T-helper 1 cell treated with Interleukin-12 subunit alpha and Interleukin-12 subunit beta and Interleukin-4 antibody, amounts not matched to agents 30 ng/mL and 1 ng/mL, for 36 hours (primary cell): ENCODE measurements around the gene PHLDB1. TPM values are rescaled to one million over a fixed set of nuclear protein-coding genes. Genes with fewer than 3 reads are reported as not detected.

ENCODE experiments used
- intact Hi-C: fragments of 100-400 bp; cut with micrococcal nuclease; formaldehyde crosslinking; loops from one replicate; pipeline ENCODE4 v1.15.1; 2024
- total RNA-seq: library from RNA; stranded (reverse); gene quantifications from 2 replicates; pipeline ENCODE4 v1.2.3, GENCODE V29; 2022

Gene PHLDB1
- total RNA-seq, 1 donor from 2014 or later = 0.56 TPM

GRCh38 chr11:118636569-118637290, 29.3 kb downstream of the PHLDB1 start:
- intact Hi-C loops = no loop called here

- intact Hi-C loops = no loop called here
These were observed 31.3 kb downstream of the PHLDB1 start for GRCh38 chr11:118638726-118639125.

- intact Hi-C loops = no loop called here
These were observed 32.5 kb downstream of the PHLDB1 start for GRCh38 chr11:118639899-118640298.

- intact Hi-C loops = no loop called here
These were observed 33.1 kb downstream of the PHLDB1 start for GRCh38 chr11:118640332-118641154.

- intact Hi-C loops = no loop called here
These were observed 34.1 kb downstream of the PHLDB1 start for GRCh38 chr11:118641397-118642019.

- intact Hi-C loops = no loop called here
These were observed 36.0 kb downstream of the PHLDB1 start for GRCh38 chr11:118643142-118643994.

- intact Hi-C loops = no loop called here
These were observed 36.6 kb downstream of the PHLDB1 start for GRCh38 chr11:118643995-118644345.

- intact Hi-C loops = no loop called here
These were observed 37.1 kb downstream of the PHLDB1 start for GRCh38 chr11:118644496-118644895.

GRCh38 chr11:118645066-118645715, 37.8 kb downstream of the PHLDB1 start:
- intact Hi-C loops = no loop called here

GRCh38 chr11:118646393-118646792, 39.0 kb downstream of the PHLDB1 start:
- intact Hi-C loops = no loop called here

- intact Hi-C loops = no loop called here
These were observed 40.9 kb downstream of the PHLDB1 start for GRCh38 chr11:118648291-118648690.

- intact Hi-C loops = no loop called here
These were observed 42.5 kb downstream of the PHLDB1 start for GRCh38 chr11:118649941-118650340.

GRCh38 chr11:118650366-118650765, 43.0 kb downstream of the PHLDB1 start:
- intact Hi-C loops = no loop called here

GRCh38 chr11:118651820-118652219, 44.4 kb downstream of the PHLDB1 start:
- intact Hi-C loops = no loop called here

- intact Hi-C loops = no loop called here
These were observed 45.3 kb downstream of the PHLDB1 start for GRCh38 chr11:118652681-118653181.

- intact Hi-C loops = no loop called here
These were observed 46.4 kb downstream of the PHLDB1 start for GRCh38 chr11:118653684-118654390.

- intact Hi-C loops = no loop called here
These were observed 48.2 kb downstream of the PHLDB1 start for GRCh38 chr11:118655486-118656190.

GRCh38 chr11:118656563-118657165, 49.2 kb downstream of the PHLDB1 start:
- intact Hi-C loops = no loop called here

- intact Hi-C loops = no loop called here
These were observed 49.8 kb downstream of the PHLDB1 start for GRCh38 chr11:118657238-118657637.
